Endothelial cell of umbilical vein (primary cell): ENCODE measurements around the gene C15orf61. TPM values are rescaled to one million over a fixed set of nuclear protein-coding genes. Genes with fewer than 3 reads are reported as not detected.

Source experiments
- BruUV-seq: library from RNA; stranded (reverse); fragments of 400-500 nt; replicated peaks from 2 replicates; lab custom pipeline; 2021; lab: Mats Ljungman, UMichigan
- CTCF ChIA-PET: fragments of 300-600, 350-600 bp; sonication (Branson Sonifier 250); formaldehyde crosslinking; loops from one replicate; lab custom pipeline; 2021; ENCODE audit warnings: antibody characterized with exemption, inconsistent platforms; lab: Charles Lee
- POLR2A ChIA-PET: fragments of 300-600, 350-600 bp; sonication (Branson Sonifier 250); formaldehyde crosslinking; loops from one replicate; lab custom pipeline; 2021; ENCODE audit warnings: antibody characterized with exemption, inconsistent platforms; lab: Charles Lee
- DNase-seq: peaks from one replicate; pipeline ENCODE4 v3.0.0-alpha.2; 2011; ENCODE audit warnings: low read depth, low spot score
- FAIRE-seq: peaks from 2 replicates; lab custom pipeline; 2011; peaks lifted over from hg19 to GRCh38; lab: Jason Lieb, UNC
- H2AFZ ChIP-seq: 2 replicates; pipeline ENCODE4 v1.6.0; 2012; ENCODE audit warnings: low read depth, low read length, control low read depth, inconsistent platforms
- H3K27ac ChIP-seq: 2 replicates; pipeline ENCODE4 v1.5.1; 2011; ENCODE audit warnings: low read depth, mild to moderate bottlenecking, control low read depth, low read length, moderate library complexity; ENCODE audit not compliant: insufficient read depth
- H3K27me3 ChIP-seq, 2 experiments: 2 replicates each; pipeline versions ENCODE4 v1.6.0 to v1.6.1; 2011; ENCODE audit warnings: low read length in 2 of 2, mixed read lengths in 1 of 2; ENCODE audit not compliant: control insufficient read depth in 2 of 2, insufficient read depth in 2 of 2
- H3K36me3 ChIP-seq, 2 experiments: 2 replicates in 1 of 2; 3 replicates in 1 of 2; pipeline ENCODE4 v1.5.1; 2011; ENCODE audit warnings: low read length in 2 of 2, mild to moderate bottlenecking in 1 of 2, moderate library complexity in 1 of 2; ENCODE audit not compliant: control insufficient read depth in 2 of 2, insufficient read depth in 2 of 2; ENCODE audit errors: extremely low read depth in 1 of 2
- H3K4me1 ChIP-seq: 3 replicates; pipeline ENCODE4 v1.5.1; 2011; ENCODE audit warnings: mild to moderate bottlenecking, low read length; ENCODE audit not compliant: control insufficient read depth, insufficient read depth; ENCODE audit errors: extremely low read depth
- H3K4me2 ChIP-seq: 2 replicates; pipeline ENCODE4 v1.6.1; 2011; ENCODE audit warnings: low read length, control low read depth, mixed read lengths; ENCODE audit not compliant: insufficient read depth
- H3K4me3 ChIP-seq, 3 experiments: fragments of 200-600 bp in 1 of 3; sonication (generic), shearing (Covaris generic) in 1 of 3; replicated peaks in 1 of 3; 2 replicates each; pipeline ENCODE4 v1.5.1; 2011 to 2016; ENCODE audit warnings: control low read depth in 3 of 3, low read length in 3 of 3, mild to moderate bottlenecking in 2 of 3, inconsistent platforms in 1 of 3, low read depth in 1 of 3, moderate library complexity in 1 of 3; ENCODE audit not compliant: insufficient read depth in 1 of 3
- H3K79me2 ChIP-seq: 2 replicates; pipeline ENCODE4 v1.6.0; 2012; ENCODE audit warnings: low read length, inconsistent platforms; ENCODE audit not compliant: control insufficient read depth, insufficient read depth
- H3K9ac ChIP-seq: replicated peaks from 2 replicates; pipeline ENCODE3; 2011; ENCODE audit warnings: low read length, control low read depth; ENCODE audit not compliant: insufficient read depth; ENCODE audit errors: extremely low read depth
- H3K9me1 ChIP-seq: replicated peaks from 3 replicates; pipeline ENCODE4 v1.6.0; 2011; ENCODE audit warnings: mild to moderate bottlenecking, low read length; ENCODE audit not compliant: control insufficient read depth, insufficient read depth; ENCODE audit errors: extremely low read depth
- H3K9me3 ChIP-seq: replicated peaks from 2 replicates; pipeline ENCODE4 v1.5.1; 2012; ENCODE audit warnings: low read length, inconsistent platforms; ENCODE audit not compliant: control insufficient read depth, insufficient read depth
- H4K20me1 ChIP-seq: replicated peaks from 2 replicates; pipeline ENCODE3; 2011; ENCODE audit warnings: mild to moderate bottlenecking, low read length; ENCODE audit not compliant: control insufficient read depth, insufficient read depth; ENCODE audit errors: extremely low read depth
- CTCF ChIP-seq, 2 donors: IDR thresholded peaks; 1 replicate in 1 of 2; 2 replicates in 1 of 2; pipeline ENCODE4 v1.5.1; 2011; ENCODE audit warnings: low read length in 2 of 2, mild to moderate bottlenecking in 2 of 2, moderate library complexity in 2 of 2, control low read depth in 1 of 2, inconsistent platforms in 1 of 2, low read depth in 1 of 2; ENCODE audit not compliant: insufficient read depth in 1 of 2; ENCODE audit errors: extremely low read depth in 1 of 2
- EZH2 ChIP-seq: IDR thresholded peaks from 2 replicates; pipeline ENCODE4 v1.6.1; 2012; ENCODE audit warnings: borderline replicate concordance, low read depth, mild to moderate bottlenecking, moderate library complexity, low read length, inconsistent platforms; ENCODE audit not compliant: severe bottlenecking
- FOS ChIP-seq: IDR thresholded peaks from 2 replicates; pipeline ENCODE4 v1.6.1; 2011; ENCODE audit warnings: mild to moderate bottlenecking, low read length, moderate library complexity, borderline replicate concordance; ENCODE audit not compliant: insufficient read depth
- GATA2 ChIP-seq: IDR thresholded peaks from 2 replicates; pipeline ENCODE4 v1.7.0; 2011; ENCODE audit warnings: low read depth, mild to moderate bottlenecking, moderate library complexity, mixed read lengths, low read length; ENCODE audit not compliant: insufficient read length, insufficient read depth
- JUN ChIP-seq: IDR thresholded peaks from 2 replicates; pipeline ENCODE4 v1.6.1; 2011; ENCODE audit warnings: borderline replicate concordance, low read depth; ENCODE audit not compliant: insufficient read length, insufficient read depth
- MAX ChIP-seq: IDR thresholded peaks from 2 replicates; pipeline ENCODE4 v1.6.1; 2011; ENCODE audit not compliant: insufficient read depth, insufficient read length
- MYC ChIP-seq: IDR thresholded peaks from one replicate; pipeline ENCODE4 v1.6.1; 2011; ENCODE audit warnings: mild to moderate bottlenecking, low read depth, low read length
- POLR2A ChIP-seq: IDR thresholded peaks from 2 replicates; pipeline ENCODE4 v1.6.1; 2012; ENCODE audit warnings: low read depth, mild to moderate bottlenecking, control low read depth, low read length
- POLR2AphosphoS5 ChIP-seq: IDR thresholded peaks from 2 replicates; pipeline ENCODE4 v1.6.1; 2012; ENCODE audit warnings: low read depth, mild to moderate bottlenecking, control low read depth, low read length, moderate library complexity; ENCODE audit not compliant: insufficient read depth
- dilution Hi-C: fragments of 300-500 bp; cut with MboI; formaldehyde crosslinking; loops from one replicate; pipeline ENCODE4 v1.15.0; 2019; ENCODE audit warnings: low sequenced_read_pairs; ENCODE audit not compliant: extremely low pct_ligation_motif_present
- intact Hi-C: fragments of 100-400 bp; cut with micrococcal nuclease; formaldehyde crosslinking; loops from one replicate; pipeline ENCODE4 v1.10.0; 2022
- polyA plus RNA-seq, 4 experiments: library from polyadenylated mRNA; depleted of rRNA in 3 of 4; stranded (reverse) in 3 of 4; unstranded in 1 of 4; fragments of >200 nt; gene quantifications; 2 replicates each; pipeline versions ENCODE4 v1.2.1 to v1.2.3, GENCODE V29; 2011 to 2012; ENCODE audit warnings: missing spikeins in 1 of 4
- total RNA-seq: library from RNA; stranded (reverse); gene quantifications from 2 replicates; pipeline ENCODE4 v1.2.3, GENCODE V29; 2021

The C15orf61 gene
- total and polyA plus RNA-seq, 2 donors (not counting 3 experiments of a cell fraction or from before 2014, with no cell fraction given), result 3.2 to 4.1 TPM

- H3K36me3 ChIP-seq, result no peaks in the 10 kb centered on the region
- CTCF ChIA-PET, result interaction anchor here (1.0 kb wide), 1 partner anchor 13 kb away, joined by 3 read pairs; no protein-coding TSS in a partner anchor
- H3K27ac ChIP-seq, result no peak overlapping the region
- H3K9ac ChIP-seq, result no peak overlapping the region
- H4K20me1 ChIP-seq, result no peaks in the 10 kb centered on the region
- H3K4me3 ChIP-seq, result no peak overlapping the region
- no peaks in the 10 kb centered on the region for H3K4me1 ChIP-seq
- dilution Hi-C loops, result no loop called here
- FAIRE-seq (no peak), DNase-seq (no peak)
- no peaks in the 10 kb centered on the region for H3K9me1 ChIP-seq
- POLR2A ChIA-PET, result no interaction called here
- no TSS peak for BruUV-seq
- no peak overlapping the region for H3K4me2 ChIP-seq
- H3K27me3 ChIP-seq, result no peaks in the 10 kb centered on the region
- H3K9me3 ChIP-seq, result no peaks in the 10 kb centered on the region
- no peak overlapping the region for H2AFZ ChIP-seq
- intact Hi-C loops, result no loop called here
- H3K79me2 ChIP-seq, result no peaks in the 10 kb centered on the region
- TF ChIP-seq CTCF (IDR thresholded peaks at IDR 0.05; ENCODE audit: extremely low read depth in 1 of 2, insufficient read depth in 1 of 2, low read depth in 1 of 2, low read length in 2 of 2), result no peak
- TF ChIP-seq POLR2A, result no peak
- TF ChIP-seq MAX, result no peak
- no peak for TF ChIP-seq JUN
- no peak for TF ChIP-seq GATA2
- no peak for TF ChIP-seq EZH2
- TF ChIP-seq MYC, result no peak
- TF ChIP-seq POLR2AphosphoS5, result no peak
- TF ChIP-seq FOS, result no peak
Measured at GRCh38 chr15:67508407-67508806, 12.5 kb upstream of the C15orf61 start.
